PC-3 (cell line): ENCODE measurements around the gene RAD51D.
"Not testable (repeated sequence)": the region's sequence is repeated elsewhere in the genome, so short reads cannot be mapped to it uniquely, and the experiment has no call there.

ENCODE experiments used
- CTCF ChIP-seq: fragments of 300-600 bp; sonication (generic); conservative IDR thresholded peaks from 2 replicates; pipeline ENCODE4 v1.5.1; 2017; ENCODE audit warnings: antibody characterized with exemption, low read depth, mild to moderate bottlenecking, low read length
- EZH2 ChIP-seq: fragments of 300-600 bp; sonication (generic); IDR thresholded peaks from one replicate; pipeline ENCODE4 v1.6.1; 2017; ENCODE audit warnings: antibody characterized with exemption, mild to moderate bottlenecking, low read length; ENCODE audit not compliant: unreplicated experiment

- not testable (repeated sequence) for TF ChIP-seq CTCF, EZH2
Observed at GRCh38 chr17:35151080-35151479, 31.4 kb upstream of the RAD51D start.
